ENCODE data around the gene CDC42EP5. TPM values are rescaled to one million over a fixed set of nuclear protein-coding genes. Genes with fewer than 3 reads are reported as not detected.

The CDC42EP5 gene
- total RNA-seq, 2 donors from 2014 or later: 102 to 193 TPM

DNA sequence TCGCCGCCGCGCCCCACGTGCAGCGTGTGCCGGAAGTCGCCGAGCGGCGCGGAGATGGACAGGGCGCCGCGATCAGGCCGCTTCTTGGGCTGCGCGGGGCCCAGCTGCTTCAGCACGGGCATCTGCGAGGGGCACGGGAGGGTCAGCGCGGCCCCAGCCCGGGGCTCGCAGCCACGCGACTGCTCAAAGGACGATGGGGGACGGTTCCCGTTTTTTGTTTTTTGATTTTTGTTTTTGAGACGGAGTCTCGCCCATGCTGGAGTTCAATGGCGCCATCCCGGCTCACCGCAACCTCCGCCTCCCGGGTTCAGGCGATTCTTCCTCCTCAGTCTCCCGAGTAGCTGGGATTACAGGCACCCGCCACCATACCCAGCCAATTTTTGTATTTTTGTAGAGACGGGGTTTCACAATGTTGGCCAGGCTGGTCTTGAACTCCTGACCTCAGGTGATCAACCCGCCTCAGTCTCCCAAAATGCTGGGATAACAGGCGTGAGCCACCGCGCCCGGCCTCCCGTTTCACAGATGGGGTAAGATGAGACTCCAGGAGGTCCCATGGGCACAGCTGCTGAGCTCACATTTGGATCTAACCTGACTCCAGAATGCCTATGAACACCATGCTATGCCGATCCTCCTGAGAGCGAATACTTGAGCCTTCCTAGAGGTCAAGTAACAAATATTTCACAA, 7.5 kb downstream of the CDC42EP5 start:
- H3K27me3 ChIP-seq (replicated peaks; ENCODE audit: insufficient read depth): no peaks in the 10 kb centered on the region
- H3K36me3 ChIP-seq: peaks cover 0 to 6% of the 10 kb centered on the region in 2 donors
- H3K9me3 ChIP-seq: no peaks in the 10 kb centered on the region
- 70% methylated on average over 49 of the region's 49 CpGs for WGBS
- no peak for DNase-seq (ENCODE audit: low spot score)
- intact Hi-C loops (cut with DNase I): no loop called here
- H3K27ac ChIP-seq: peak overlapping the region; percentile 97 to 98
- H3K4me1 ChIP-seq (replicated peaks): peaks cover 13% of the 10 kb centered on the region
- TF ChIP-seq POLR2A (IDR thresholded peaks at IDR 0.05) (no peak), POLR2AphosphoS5 (IDR thresholded peaks at IDR 0.05) (no peak)
- TF ChIP-seq, protein P1, sequence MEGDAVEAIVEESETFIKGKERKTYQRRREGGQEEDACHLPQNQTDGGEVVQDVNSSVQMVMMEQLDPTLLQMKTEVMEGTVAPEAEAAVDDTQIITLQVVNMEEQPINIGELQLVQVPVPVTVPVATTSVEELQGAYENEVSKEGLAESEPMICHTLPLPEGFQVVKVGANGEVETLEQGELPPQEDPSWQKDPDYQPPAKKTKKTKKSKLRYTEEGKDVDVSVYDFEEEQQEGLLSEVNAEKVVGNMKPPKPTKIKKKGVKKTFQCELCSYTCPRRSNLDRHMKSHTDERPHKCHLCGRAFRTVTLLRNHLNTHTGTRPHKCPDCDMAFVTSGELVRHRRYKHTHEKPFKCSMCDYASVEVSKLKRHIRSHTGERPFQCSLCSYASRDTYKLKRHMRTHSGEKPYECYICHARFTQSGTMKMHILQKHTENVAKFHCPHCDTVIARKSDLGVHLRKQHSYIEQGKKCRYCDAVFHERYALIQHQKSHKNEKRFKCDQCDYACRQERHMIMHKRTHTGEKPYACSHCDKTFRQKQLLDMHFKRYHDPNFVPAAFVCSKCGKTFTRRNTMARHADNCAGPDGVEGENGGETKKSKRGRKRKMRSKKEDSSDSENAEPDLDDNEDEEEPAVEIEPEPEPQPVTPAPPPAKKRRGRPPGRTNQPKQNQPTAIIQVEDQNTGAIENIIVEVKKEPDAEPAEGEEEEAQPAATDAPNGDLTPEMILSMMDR (IDR thresholded peaks at IDR 0.05): no peak
- no peak overlapping the region for H3K4me3 ChIP-seq

DNA sequence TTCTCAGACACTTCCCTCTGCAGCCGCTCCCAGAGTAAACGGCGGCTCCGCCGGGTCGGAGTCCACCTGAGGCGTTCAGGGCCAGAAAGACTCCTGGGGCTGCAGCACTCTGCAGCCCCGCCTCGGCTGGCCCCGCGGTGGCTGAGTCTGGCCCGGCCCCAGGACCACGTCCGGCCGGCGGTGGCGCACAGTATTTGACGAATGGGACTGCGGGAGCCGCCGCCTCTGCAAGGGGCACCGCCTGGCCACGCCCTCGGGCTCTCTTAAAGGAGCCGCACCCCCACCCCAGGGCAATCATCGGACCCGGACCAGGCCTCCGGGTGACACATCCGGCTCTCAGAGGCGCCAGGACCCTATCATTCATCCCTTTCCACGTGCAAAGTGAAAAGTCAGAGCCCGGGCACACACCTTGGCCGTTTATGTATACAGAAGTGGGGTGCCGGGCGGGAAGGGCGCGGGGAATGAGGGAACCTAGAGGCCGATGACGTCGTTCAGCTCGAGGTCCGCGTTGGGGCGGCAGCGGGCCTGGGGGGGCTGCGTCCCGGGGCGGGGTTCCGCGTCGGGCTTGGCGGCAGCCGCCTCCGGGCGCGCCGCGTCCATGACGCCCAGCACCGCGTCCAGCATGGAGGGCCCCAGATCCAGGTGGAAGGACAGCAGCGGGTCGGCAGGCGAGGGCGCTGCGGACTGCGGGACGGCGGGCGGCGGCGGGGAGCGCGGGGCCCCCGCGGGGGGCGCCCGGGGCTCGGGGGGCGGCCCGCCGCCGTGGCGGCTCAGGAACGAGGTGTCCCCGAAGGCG, 8.3 kb downstream of the CDC42EP5 start:
- peaks cover 13% of the 10 kb centered on the region for H3K4me1 ChIP-seq (replicated peaks)
- peak overlapping the region; percentile 97 to 98 for H3K27ac ChIP-seq
- peaks cover 0 to 6% of the 10 kb centered on the region in 2 donors for H3K36me3 ChIP-seq
- DNase-seq (ENCODE audit: low spot score): peak; percentile 90
- TF ChIP-seq, protein P1 (IDR thresholded peaks at IDR 0.05): peak in 1 of 4 experiments; percentile 48
- TF ChIP-seq POLR2A (IDR thresholded peaks at IDR 0.05) (peak; percentile 51), POLR2AphosphoS5 (IDR thresholded peaks at IDR 0.05) (peak; percentile 61)
- H3K9me3 ChIP-seq: no peaks in the 10 kb centered on the region
- peak overlapping the region; percentile 38 to 83 for H3K4me3 ChIP-seq
- H3K27me3 ChIP-seq (replicated peaks; ENCODE audit: insufficient read depth): no peaks in the 10 kb centered on the region
- intact Hi-C loops (cut with DNase I): no loop called here
- 14% methylated on average over 82 of the region's 87 CpGs for WGBS

DNA sequence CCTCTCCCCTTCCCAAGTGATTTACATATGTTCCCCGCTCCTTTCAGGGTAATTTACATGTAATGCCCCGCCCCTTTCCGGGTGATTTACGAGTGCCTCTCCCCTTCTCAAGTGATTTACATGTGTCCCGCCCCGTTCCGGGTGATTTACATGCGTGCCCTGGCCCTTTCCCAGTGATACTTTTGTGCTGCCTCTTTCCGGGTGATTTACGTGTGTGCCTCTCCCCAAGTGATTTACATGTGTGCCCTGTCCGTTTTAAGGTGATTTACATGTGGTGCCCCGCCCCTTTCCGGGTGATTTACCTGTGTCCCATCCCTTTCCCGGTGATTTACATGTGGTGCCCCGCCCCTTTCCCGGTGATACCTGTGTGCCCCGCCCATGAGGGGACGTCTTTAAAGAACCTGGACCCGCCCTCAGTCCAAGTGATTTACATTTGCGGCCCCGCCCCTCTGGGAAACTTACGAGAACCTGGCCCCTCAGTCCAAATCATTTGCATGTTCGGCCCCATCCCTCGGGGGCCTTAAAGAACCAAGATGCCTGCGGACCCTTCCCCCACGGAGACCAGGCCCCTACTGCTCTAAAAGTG, 9.0 kb downstream of the CDC42EP5 start:
- H3K27ac ChIP-seq: peak overlapping the region; percentile 97 to 98
- H3K4me3 ChIP-seq: peak overlapping the region; percentile 38 to 83
- TF ChIP-seq POLR2A (IDR thresholded peaks at IDR 0.05) (no peak), POLR2AphosphoS5 (IDR thresholded peaks at IDR 0.05) (peak; percentile 25)
- TF ChIP-seq, protein P1 (IDR thresholded peaks at IDR 0.05): no peak
- H3K9me3 ChIP-seq: no peaks in the 10 kb centered on the region
- intact Hi-C loops (cut with DNase I): no loop called here
- DNase-seq (ENCODE audit: low spot score): peak; percentile 98
- H3K4me1 ChIP-seq (replicated peaks): peaks cover 9% of the 10 kb centered on the region
- H3K27me3 ChIP-seq (replicated peaks; ENCODE audit: insufficient read depth): no peaks in the 10 kb centered on the region
- peaks cover 0 to 6% of the 10 kb centered on the region in 2 donors for H3K36me3 ChIP-seq
- WGBS: 1% methylated on average over 26 of the region's 26 CpGs

DNA sequence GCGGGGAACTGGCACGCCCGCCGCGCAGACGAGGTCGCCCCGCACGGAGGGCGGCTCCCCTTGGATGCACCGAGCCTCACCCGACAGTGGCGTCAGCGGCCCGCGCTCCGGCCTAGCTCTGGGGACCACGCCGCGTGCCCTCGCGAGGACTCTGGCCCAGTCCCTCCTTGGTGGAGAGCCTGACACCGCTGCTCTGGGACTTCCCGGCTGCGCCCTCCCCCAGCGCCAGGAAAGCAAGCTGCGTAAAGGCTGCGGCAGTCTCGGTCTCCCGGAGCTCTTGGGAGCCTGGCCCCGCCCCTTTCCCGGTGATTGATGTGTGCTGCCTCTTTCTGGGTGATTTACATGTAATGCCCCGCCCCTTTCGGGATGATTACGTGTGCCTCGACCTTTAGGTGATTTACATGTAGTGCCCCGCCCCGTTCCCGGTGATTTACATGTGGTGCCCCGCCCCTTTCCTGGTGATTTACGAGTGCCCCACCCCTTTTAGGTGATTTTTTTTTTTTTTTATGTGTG, 9.5 kb downstream of the CDC42EP5 start, which contains the start of gene LENG9:
LENG9 (minus strand) TSS at position 248 of the 513 bp plus-strand sequence. CDS start 252 bp downstream, outside the sequence.
- DNase-seq (ENCODE audit: low spot score): peak; percentile 100
- intact Hi-C loops (cut with DNase I): no loop called here
- H3K4me3 ChIP-seq: peak within 1 kb of the TSS; percentile 50 to 83
- peak within 1 kb of the TSS; percentile 97 to 98 for H3K27ac ChIP-seq
- peaks cover 4 to 6% of the 10 kb centered on the region in 2 donors for H3K36me3 ChIP-seq
- WGBS: under 1% methylated on average over 41 of the region's 41 CpGs
- peaks cover 6% of the 10 kb centered on the region for H3K4me1 ChIP-seq (replicated peaks)
- no peaks in the 10 kb centered on the region for H3K9me3 ChIP-seq
- H3K27me3 ChIP-seq (replicated peaks; ENCODE audit: insufficient read depth): no peaks in the 10 kb centered on the region
- TF ChIP-seq POLR2A (IDR thresholded peaks at IDR 0.05) (peak; percentile 98), POLR2AphosphoS5 (IDR thresholded peaks at IDR 0.05) (peak; percentile 92)
- TF ChIP-seq, protein P1 (IDR thresholded peaks at IDR 0.05): no peak
